Measurements from ENCODE around the gene PUDP.
"Not testable (repeated sequence)": the region's sequence is repeated elsewhere in the genome, so short reads cannot be mapped to it uniquely, and the experiment has no call there.

PUDP gene

GRCh38 chrX:7027071-7027470 is 120.9 kb downstream of the PUDP start:
- no peak for DNase-seq (ENCODE audit: low read depth in 2 of 2)

DNA sequence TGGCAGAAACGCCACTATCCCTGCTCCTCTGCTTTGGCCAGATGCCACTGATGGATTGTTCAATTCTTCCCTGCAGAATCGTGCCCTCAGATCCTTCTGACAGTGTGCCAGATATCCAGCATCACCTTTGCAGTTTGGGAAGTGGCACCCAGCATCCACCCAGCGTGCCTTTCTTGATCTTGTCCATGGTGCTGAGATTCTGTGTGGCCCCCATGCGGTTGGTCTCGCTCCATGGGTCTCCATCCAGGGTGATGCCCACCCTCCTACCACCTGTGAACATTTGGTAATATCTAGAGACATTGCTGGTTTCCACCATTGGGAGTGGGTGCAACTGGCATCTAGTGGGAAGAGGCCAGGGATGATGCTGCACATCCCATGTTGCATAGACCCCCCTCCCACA is 121.6 kb downstream of the PUDP start:
- DNase-seq (ENCODE audit: low read depth in 2 of 2) = not testable (repeated sequence)

- DNase-seq (ENCODE audit: low read depth in 2 of 2) = no peak
Observed at GRCh38 chrX:7025471-7025870, 122.5 kb downstream of the PUDP start.

- no peak for DNase-seq (ENCODE audit: low read depth in 2 of 2)
Observed at GRCh38 chrX:7024850-7025249, 123.1 kb downstream of the PUDP start.

DNA sequence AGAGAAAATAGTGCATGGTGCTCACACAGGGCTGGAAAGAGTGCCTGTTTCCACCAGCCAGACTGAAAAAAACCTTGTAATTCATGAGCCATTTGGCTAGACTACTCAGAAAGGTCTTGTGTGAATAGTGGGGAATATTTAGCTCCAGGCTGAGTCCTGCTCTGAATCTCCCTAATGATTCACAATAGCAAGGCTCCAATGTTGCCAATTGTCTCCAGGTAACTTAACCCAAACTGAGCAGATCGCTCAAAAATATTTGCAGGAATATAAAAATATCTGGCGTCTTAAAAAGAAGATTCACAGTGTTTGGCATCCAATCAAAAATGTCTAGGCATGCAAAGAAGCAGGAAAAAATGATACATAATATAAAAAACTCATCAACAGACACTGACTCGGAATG is 125.0 kb downstream of the PUDP start:
- DNase-seq (ENCODE audit: low read depth in 2 of 2) = not testable (repeated sequence)

DNA sequence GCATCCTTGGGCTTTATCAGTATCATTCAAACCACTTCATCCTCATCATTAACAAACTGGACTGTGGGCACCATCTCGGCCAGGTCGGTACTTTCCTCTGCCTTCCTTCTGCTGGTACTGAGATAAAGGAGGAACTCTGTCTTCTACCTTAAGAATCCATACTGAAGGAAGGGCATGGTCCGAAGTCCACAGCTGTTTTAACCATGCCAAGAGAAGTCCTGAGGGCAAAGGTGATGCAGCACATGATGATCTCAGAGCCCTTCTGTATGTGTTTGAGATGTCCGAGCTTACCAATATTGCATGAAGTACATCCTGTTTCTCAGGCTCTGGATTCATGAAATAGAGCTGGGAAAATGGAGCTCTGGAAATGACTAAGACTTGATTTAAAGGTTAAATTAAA is 126.0 kb downstream of the PUDP start:
- no peak for DNase-seq (ENCODE audit: low read depth in 2 of 2)

- no peak for DNase-seq (ENCODE audit: low read depth in 2 of 2)
Observed at GRCh38 chrX:7019555-7019954, 128.4 kb downstream of the PUDP start.

DNA sequence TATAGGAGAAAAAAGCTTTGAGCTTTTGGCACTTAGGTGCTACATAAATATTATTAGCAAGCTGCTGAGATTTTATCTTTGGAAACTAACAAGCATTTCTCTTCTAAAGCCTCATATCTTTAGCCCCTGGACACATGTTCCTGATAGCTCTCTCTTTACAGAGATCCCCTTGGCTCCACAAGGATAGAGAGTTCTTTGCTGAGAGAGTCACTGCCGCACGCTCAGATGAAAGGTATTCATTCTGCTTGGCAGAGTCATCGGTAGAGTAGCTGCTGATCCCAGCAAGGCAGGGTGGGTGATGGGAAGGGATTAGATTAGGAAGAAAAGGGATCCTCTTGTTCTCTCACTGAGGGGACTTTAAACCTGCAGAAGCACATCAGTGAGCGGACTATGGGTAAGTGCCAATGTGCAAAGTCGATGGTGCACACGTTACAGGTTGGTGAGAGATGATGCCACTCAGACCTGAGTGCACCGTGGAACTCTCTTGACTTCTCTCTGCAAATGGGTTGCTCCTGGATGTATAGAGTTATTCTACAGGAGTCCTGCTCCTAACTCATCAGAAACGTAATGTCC is 135.6 kb downstream of the PUDP start:
- not testable (repeated sequence) for DNase-seq (ENCODE audit: low read depth in 2 of 2)

GRCh38 chrX:7010897-7011296 is 137.1 kb downstream of the PUDP start:
- DNase-seq (ENCODE audit: low read depth in 2 of 2) = not testable (repeated sequence)

- not testable (repeated sequence) for DNase-seq (ENCODE audit: low read depth in 2 of 2)
Observed at GRCh38 chrX:7007328-7007727, 140.6 kb downstream of the PUDP start.
